GM18873 (cell line): ENCODE measurements around the gene NLRP9.
"Not testable (repeated sequence)": the region's sequence is repeated elsewhere in the genome, so short reads cannot be mapped to it uniquely, and the experiment has no call there.

Experiments used
- ATAC-seq: cut with Tn5 transposase; IDR thresholded peaks from one replicate; pipeline ENCODE4 v1.9.1; 2021; ENCODE audit warnings: mild to moderate bottlenecking, moderate library complexity, moderate number of reproducible peaks; ENCODE audit not compliant: unreplicated experiment, low FRiP score

NLRP9 gene

DNA sequence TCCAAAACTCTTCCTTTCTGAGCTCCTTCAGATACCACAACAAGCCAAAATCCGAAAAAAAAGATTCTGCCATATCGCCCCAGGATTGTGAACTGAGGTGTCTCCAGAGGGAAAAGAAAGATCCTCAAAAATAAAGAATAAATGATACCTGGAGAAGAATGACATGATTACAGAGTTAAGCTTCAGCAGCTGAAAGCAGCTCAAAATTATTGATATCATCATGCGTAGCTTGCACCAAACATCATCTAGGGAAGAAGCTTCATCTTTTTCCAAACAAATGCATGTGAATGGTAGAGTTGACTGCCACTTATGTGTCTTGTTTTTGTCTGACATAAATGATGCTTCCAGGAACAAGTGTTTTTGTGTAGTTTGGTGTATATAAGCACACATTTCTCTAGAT, at the start of gene NLRP9:
Gene NLRP9 (minus strand): TSS at position 101 of the 400 bp plus-strand sequence. CDS start 28 bp downstream, at position 73.
- no peak for ATAC-seq

DNA sequence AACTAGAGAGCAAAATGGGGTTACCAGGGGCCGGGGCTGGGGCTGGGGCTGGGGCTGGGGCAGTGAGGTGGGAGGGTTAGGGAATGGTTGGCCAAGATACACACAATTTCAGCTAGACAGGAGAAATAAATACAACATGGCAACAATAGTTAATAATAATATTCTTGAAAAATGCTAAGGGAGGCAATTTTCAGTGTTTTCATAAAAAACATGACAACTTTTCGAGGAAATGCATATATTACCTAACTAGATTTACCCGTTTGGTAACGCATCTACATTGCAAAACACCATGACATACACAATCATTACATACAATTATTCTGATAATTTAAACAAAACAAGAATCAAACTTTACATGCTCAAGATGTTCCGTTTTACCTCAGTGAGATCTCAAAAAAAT, 42.9 kb upstream of the NLRP9 start:
- ATAC-seq, result no peak

DNA sequence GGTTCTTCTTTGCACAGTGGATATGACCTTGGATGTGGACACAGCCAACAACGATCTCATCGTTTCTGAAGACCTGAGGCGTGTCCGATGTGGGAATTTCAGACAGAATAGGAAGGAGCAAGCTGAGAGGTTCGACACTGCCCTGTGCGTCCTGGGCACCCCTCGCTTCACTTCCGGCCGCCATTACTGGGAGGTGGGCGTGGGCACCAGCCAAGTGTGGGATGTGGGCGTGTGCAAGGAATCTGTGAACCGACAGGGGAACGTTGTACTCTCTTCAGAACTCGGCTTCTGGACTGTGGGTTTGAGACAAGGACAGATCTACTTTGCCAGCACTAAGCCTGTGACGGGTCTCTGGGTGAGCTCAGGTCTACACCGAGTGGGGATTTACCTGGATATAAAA, 40.1 kb upstream of the NLRP9 start:
- ATAC-seq, result no peak

DNA sequence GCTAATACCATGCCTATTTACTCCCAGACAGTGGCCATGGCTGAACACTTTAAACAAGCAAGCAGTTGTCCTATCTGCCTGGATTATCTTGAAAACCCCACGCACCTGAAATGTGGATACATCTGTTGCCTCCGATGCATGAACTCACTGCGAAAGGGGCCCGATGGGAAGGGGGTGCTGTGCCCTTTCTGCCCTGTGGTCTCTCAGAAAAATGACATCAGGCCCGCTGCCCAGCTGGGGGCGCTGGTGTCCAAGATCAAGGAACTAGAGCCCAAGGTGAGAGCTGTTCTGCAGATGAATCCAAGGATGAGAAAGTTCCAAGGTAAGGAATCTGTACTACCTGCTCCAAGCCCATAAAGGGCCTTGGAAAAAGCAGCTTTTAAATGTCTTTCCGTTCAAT, 39.3 kb upstream of the NLRP9 start:
- no peak for ATAC-seq

DNA sequence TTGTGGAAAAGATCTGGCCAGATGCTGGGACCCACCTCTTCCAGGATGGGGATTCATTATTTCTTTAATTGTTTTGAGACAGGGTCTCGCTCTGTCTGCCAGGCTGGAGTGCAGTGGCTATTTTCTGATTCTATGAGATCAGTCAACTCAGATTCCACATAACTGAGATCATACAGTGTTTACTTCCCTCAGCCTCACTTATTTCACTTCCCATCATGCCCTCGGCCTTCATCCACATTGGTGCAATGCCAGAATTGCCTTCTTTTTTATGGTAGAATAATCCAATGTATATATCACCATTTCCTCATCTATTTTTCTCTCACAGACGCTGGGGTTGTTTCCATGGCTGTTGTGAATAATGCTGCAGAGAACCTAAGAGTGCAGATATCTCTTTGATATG, 31.4 kb upstream of the NLRP9 start:
- ATAC-seq, result not testable (repeated sequence)

DNA sequence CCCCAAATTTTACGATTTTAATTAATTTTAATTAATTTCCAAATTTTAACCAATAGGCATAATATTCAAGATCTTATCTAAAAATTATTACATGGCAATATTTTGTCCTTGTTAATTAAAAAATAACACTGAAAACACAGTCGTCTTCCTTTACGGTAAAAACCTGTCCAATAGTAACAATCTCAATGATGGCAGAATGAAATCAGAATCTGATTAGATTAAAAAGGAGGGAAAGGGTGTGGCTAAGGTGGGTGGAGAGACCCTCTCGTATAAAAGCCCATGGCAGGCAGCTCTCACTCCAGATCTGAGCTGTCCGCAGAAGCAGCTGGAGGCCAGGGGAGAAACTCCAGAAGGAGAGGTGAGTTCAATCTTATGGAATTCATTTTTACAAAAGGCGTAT, 30.6 kb upstream of the NLRP9 start, which contains the start of gene RFPL4AL1:
Gene RFPL4AL1 (plus strand): TSS at position 301 of the 400 bp plus-strand sequence. CDS start 2,687 bp downstream, outside the sequence.
- not testable (repeated sequence) for ATAC-seq

- no peak for ATAC-seq
These were observed 28.3 kb upstream of the NLRP9 start for GRCh38 chr19:55766466-55766865.

GRCh38 chr19:55758797-55759196, 20.6 kb upstream of the NLRP9 start, which contains the start of gene RFPL4A:
RFPL4A (plus strand) TSS chr19:55759097; CDS start chr19:55761801, 2,704 bp downstream.
- not testable (repeated sequence) for ATAC-seq

DNA sequence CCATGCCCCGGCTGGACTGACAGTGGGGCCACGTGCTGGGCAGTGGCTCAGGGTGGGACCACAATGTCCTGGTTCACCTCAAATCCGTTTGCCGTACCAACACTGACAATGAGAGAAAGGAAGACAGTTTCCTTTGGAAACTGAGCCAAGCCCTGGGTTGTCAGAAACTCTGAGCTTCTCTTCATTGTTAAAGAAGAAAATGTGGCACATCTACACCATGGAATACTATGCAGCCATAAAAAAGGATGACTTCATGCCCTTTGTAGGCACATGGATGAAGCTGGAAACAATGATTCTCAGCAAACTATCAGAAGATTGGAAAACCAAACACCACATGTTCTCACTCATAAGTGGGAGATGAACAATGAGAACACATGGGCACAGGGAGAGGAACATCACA, 18.6 kb upstream of the NLRP9 start:
- not testable (repeated sequence) for ATAC-seq

- no peak for ATAC-seq
These were observed 15.2 kb upstream of the NLRP9 start for GRCh38 chr19:55753401-55753800.

DNA sequence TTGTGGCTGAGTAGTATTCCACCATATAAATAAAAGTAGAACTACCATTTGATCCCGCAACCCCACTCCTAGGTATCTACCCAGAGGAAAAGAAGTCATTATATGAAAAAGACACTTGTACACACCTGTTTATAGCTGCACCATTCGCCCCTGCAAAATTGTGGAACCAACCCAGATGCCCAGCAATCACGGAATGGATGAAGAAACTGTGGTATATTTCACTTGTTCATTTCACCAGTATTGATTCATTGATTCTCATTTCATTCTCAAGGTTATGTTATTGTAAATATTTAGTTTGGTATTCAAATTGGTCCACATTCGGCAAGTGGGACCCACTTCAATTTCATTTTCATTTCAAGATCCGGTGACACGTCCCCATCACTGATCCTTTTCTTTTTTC, 12.5 kb upstream of the NLRP9 start:
- ATAC-seq, result no peak

DNA sequence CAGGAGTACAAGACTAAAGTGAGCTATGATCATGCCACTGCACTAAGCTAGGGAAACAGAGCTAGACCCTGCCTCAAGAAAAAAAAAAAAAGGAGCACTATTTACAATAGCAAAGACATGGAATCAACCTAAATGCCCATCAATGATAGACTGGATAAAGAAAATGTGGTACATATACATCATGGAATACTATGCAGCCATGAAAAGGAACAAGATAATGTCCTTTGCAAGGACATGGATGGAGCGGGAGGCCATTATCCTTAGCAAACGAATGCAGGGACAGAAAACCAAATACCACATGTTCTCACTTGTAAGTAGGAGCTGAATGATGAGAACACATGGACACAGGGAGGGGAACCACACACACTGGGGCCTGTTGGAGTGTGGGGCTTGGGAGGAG, 7.8 kb downstream of the NLRP9 start:
- ATAC-seq, result not testable (repeated sequence)

DNA sequence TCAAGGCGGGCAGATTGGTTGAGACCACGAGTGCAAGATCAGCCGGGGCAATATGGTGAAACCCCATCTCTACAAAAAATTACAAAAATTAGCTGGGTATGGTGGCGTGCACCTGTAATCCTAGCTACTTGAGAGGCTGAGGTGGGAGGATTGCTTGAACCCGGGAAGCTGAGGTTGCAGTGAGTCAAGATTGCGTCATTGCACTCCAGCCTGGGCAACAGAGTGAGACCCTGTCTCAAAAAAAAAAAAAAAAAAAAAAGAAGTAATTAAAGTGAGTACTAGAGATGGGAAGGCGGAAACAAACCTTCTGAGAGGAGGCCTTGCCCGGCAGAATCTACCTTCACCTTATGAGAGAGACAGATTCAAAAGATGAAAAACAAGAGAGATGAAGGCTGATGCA, 14.7 kb downstream of the NLRP9 start:
- ATAC-seq, result no peak

GRCh38 chr19:55720801-55721200, 17.4 kb downstream of the NLRP9 start:
- no peak for ATAC-seq

GRCh38 chr19:55720214-55720746, 17.9 kb downstream of the NLRP9 start:
- ATAC-seq, result no peak

GRCh38 chr19:55717879-55718711, 20.1 kb downstream of the NLRP9 start:
- ATAC-seq, result not testable (repeated sequence)

DNA sequence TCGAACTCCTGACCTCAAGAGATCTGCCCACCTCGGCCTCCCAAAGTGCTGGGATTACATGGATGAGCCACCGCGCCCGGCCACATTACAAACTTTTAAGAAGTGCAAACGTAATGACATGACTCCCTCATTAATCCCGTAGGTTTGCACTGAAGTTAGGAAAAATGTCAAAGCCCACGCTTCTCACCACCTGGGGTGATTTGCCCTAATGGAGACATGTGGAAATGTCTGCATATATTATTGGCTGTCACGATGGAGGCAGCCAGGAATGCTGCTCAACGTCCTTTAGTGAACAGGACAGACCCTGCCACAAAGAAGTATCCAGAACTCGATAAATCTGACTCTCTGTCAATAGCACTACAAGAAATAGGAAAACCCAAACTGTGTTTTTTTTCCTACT, 21.0 kb downstream of the NLRP9 start:
- ATAC-seq, result no peak

DNA sequence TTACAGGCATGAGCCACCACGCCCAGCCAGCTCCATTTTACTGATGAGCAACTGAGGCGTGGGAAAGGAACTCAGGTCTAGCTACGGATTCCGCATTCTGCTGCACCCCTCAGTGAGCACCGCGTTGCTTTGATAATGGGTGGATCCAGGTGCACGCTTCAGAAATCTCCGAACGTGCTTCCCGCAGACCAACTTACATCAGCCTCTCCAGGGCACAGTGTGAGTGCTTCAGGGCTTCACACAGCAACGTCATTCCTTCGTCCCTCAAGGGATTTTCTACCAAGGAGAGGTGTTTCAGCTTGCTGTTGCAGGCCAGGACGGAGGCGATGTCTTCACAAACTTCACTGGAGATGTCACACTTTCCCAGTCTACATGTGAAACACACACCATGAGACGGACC, 21.7 kb downstream of the NLRP9 start:
- no peak for ATAC-seq

DNA sequence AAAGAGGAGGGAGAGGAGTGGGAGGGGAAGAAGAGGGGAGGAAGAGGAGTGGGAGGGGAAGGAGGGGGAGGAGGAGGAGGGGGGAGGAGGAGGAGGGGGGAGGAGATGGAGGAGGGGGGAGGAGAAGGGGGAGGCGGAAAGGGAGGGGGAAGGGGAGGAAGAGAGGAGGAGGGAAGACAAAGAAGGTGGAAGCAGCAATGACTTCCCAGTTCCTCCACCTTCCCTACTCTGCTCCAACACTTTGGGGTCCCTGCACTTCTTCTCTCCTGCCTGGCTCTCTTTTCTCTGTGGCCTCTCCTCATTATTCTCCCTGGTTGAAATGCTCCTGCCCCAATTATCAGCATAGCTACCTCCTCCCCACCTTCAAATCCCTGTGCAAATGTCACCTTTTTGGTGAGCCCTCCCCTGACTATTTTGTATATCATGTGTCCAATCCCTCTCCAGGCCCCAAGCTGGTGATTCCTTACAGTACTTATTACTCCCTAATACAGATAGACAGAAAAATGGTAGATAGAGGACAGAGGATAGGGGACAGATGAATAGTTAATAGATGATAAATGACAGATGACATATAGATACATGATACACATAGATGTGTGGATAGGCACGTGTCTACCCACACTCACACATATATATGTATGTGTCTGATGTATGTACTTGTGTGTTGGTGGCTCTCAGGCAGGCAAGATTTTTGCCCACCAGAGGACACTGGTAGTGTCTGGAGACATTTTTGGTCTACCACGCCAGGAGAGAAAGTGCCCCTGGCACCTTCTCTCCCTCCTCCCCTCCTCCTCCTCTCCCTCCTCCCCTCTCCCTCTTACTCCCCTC, 25.2 kb downstream of the NLRP9 start:
- ATAC-seq, result no peak

GRCh38 chr19:55711719-55712118, 26.5 kb downstream of the NLRP9 start:
- no peak for ATAC-seq

DNA sequence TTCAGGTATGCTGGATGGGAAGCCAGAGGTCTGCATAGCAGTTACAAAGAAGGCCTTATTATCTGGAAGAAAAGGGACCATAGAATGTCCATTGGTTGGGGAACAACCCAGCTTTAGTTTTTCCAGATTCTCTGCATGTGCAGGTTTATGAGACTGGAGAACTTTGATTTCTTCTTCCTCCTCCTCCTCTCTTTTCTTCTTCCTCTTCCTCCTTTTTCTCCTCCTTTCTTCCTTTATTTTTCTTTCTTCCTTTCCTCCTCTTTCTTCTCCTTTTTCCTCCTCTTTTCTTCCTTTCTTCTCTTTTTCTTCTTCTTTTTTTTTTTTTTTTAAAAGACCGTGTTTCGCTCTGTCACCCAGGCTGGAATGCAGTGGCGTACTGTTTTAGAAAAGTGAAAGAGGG, 32.2 kb downstream of the NLRP9 start:
- no peak for ATAC-seq
